ENCODE measurements around the gene CTIF. TPM values are rescaled to one million over a fixed set of nuclear protein-coding genes. Genes with fewer than 3 reads are reported as not detected.

CTIF gene
- total RNA-seq, 1 experiment from 2014 or later, result 26.5 TPM

- Histone ChIP-seq H3K36me3 (ENCODE audit: control insufficient read depth, insufficient read depth, low read length) (no peaks in the 10 kb centered on the region), H3K9me3 (ENCODE audit: control insufficient read depth, insufficient read depth, low read depth, low read length) (no peaks in the 10 kb centered on the region), H3K4me3 (ENCODE audit: low read depth in 2 of 2, low read length in 2 of 2) (no peak overlapping the region), H3K27me3 (ENCODE audit: control insufficient read depth, insufficient read depth, low read length) (no peaks in the 10 kb centered on the region), H3K27ac (ENCODE audit: low read length) (no peak overlapping the region), H3K4me1 (ENCODE audit: control insufficient read depth, insufficient read depth, low read length) (no peaks in the 10 kb centered on the region)
- ATAC-seq (no peak), DNase-seq (ENCODE audit: low read depth, low spot score) (no peak)
- intact Hi-C loops (cut with micrococcal nuclease; ENCODE audit: unreplicated experiment) (no loop called here), in situ Hi-C loops (cut with HindIII; ENCODE audit: low pct_unique_long_range_greater_than_20kb, low sequenced_read_pairs) (no loop called here)
- TF ChIP-seq SIN3A (IDR thresholded peaks at IDR 0.05; ENCODE audit: borderline replicate concordance, insufficient read depth, low read depth, low read length) (no peak), POLR2AphosphoS5 (IDR thresholded peaks at IDR 0.05; ENCODE audit: low read depth, low read length) (no peak), REST (IDR thresholded peaks at IDR 0.05; ENCODE audit: insufficient read depth in 1 of 2, low read depth in 2 of 2, low read length in 1 of 2) (no peak), TCF7L2 (IDR thresholded peaks at IDR 0.05; ENCODE audit: low read depth, low read length) (no peak), CTCF (IDR thresholded peaks at IDR 0.05) (no peak)
- no TSS peak for BruUV-seq (replicated peaks)
- ChIA-PET CTCF (no interaction called here), POLR2A (no interaction called here)
Observed at GRCh38 chr18:48583573-48583972, 44.7 kb downstream of the CTIF start.

GRCh38 chr18:48589797-48590519 lies 51.1 kb downstream of the CTIF start:
- TF ChIP-seq REST (IDR thresholded peaks at IDR 0.05; ENCODE audit: insufficient read depth in 1 of 2, low read depth in 2 of 2, low read length in 1 of 2) (no peak), SIN3A (IDR thresholded peaks at IDR 0.05; ENCODE audit: borderline replicate concordance, insufficient read depth, low read depth, low read length) (no peak), CTCF (IDR thresholded peaks at IDR 0.05) (no peak), POLR2AphosphoS5 (IDR thresholded peaks at IDR 0.05; ENCODE audit: low read depth, low read length) (no peak), TCF7L2 (IDR thresholded peaks at IDR 0.05; ENCODE audit: low read depth, low read length) (no peak)
- POLR2A ChIA-PET, result no interaction called here
- no peaks in the 10 kb centered on the region for H3K4me1 ChIP-seq (ENCODE audit: control insufficient read depth, insufficient read depth, low read length)

More at GRCh38 chr18:48589797-48590519, 51.1 kb downstream of the CTIF start:
- Histone ChIP-seq H3K36me3 (ENCODE audit: control insufficient read depth, insufficient read depth, low read length) (no peaks in the 10 kb centered on the region), H3K4me3 (ENCODE audit: low read depth in 2 of 2, low read length in 2 of 2) (no peak overlapping the region), H3K27me3 (ENCODE audit: control insufficient read depth, insufficient read depth, low read length) (no peaks in the 10 kb centered on the region), H3K9me3 (ENCODE audit: control insufficient read depth, insufficient read depth, low read depth, low read length) (no peaks in the 10 kb centered on the region), H3K27ac (ENCODE audit: low read length) (no peak overlapping the region)
- DNase-seq (ENCODE audit: low read depth, low spot score) (no peak), ATAC-seq (no peak)
- in situ Hi-C loops (cut with HindIII; ENCODE audit: low pct_unique_long_range_greater_than_20kb, low sequenced_read_pairs), result no loop called here
- CTCF ChIA-PET, result no interaction called here
- no TSS peak for BruUV-seq (replicated peaks)
- intact Hi-C loops (cut with micrococcal nuclease; ENCODE audit: unreplicated experiment), result no loop called here
